H9 (cell line): ENCODE results near the gene NBEA. TPM values are rescaled to one million over a fixed set of nuclear protein-coding genes. Genes with fewer than 3 reads are reported as not detected.

Source experiments
- DNase-seq: peaks from one replicate; pipeline ENCODE4 v3.0.0-alpha.2; 2017
- H2AFZ ChIP-seq: one replicate; pipeline ENCODE4 v1.6.1; 2013; ENCODE audit warnings: mild to moderate bottlenecking, low read length, control low read depth, moderate library complexity
- H2AK5ac ChIP-seq: 2 replicates; pipeline ENCODE4 v1.6.1; 2013; ENCODE audit warnings: low read length, control low read depth, mixed read lengths; ENCODE audit not compliant: insufficient read length
- H2BK120ac ChIP-seq: one replicate; pipeline ENCODE4 v1.6.1; 2013; ENCODE audit warnings: low read depth, mild to moderate bottlenecking, low read length, control low read depth, inconsistent platforms; ENCODE audit not compliant: poor library complexity, severe bottlenecking
- H2BK12ac ChIP-seq: 2 replicates; pipeline ENCODE4 v1.6.1; 2013; ENCODE audit warnings: low read length, control low read depth, mixed read lengths, low read depth; ENCODE audit not compliant: insufficient read length
- H2BK15ac ChIP-seq: 2 replicates; pipeline ENCODE4 v1.6.1; 2013; ENCODE audit warnings: low read depth, low read length, control low read depth
- H2BK20ac ChIP-seq: one replicate; pipeline ENCODE4 v1.6.1; 2013; ENCODE audit warnings: low read depth, mild to moderate bottlenecking, low read length, control low read depth, inconsistent platforms; ENCODE audit not compliant: poor library complexity, severe bottlenecking
- H2BK5ac ChIP-seq: 2 replicates; pipeline ENCODE4 v1.6.1; 2013; ENCODE audit warnings: low read length, control low read depth, mixed read lengths; ENCODE audit not compliant: insufficient read length
- H3K14ac ChIP-seq: 2 replicates; pipeline ENCODE4 v1.6.1; 2013; ENCODE audit warnings: low read length, control low read depth; ENCODE audit not compliant: insufficient read depth
- H3K18ac ChIP-seq: 2 replicates; pipeline ENCODE4 v1.6.1; 2013; ENCODE audit warnings: low read depth, mild to moderate bottlenecking, mixed read lengths, low read length, control low read depth; ENCODE audit not compliant: insufficient read length
- H3K23ac ChIP-seq: 2 replicates; pipeline ENCODE4 v1.6.1; 2013; ENCODE audit warnings: low read length, control low read depth, mixed read lengths, low read depth; ENCODE audit not compliant: insufficient read length
- H3K23me2 ChIP-seq: 2 replicates; pipeline ENCODE4 v1.6.1; 2013; ENCODE audit warnings: low read depth, mild to moderate bottlenecking, mixed read lengths, low read length, control low read depth; ENCODE audit not compliant: insufficient read length, poor library complexity, severe bottlenecking
- H3K27ac ChIP-seq: 2 replicates; pipeline ENCODE4 v1.5.1; 2013; ENCODE audit warnings: low read length, control low read depth, mixed read lengths, low read depth; ENCODE audit not compliant: insufficient read length
- H3K27me3 ChIP-seq: 2 replicates; pipeline ENCODE4 v1.6.1; 2013; ENCODE audit warnings: low read length, control low read depth, inconsistent platforms; ENCODE audit not compliant: insufficient read depth
- H3K4ac ChIP-seq: 2 replicates; pipeline ENCODE4 v1.6.1; 2013; ENCODE audit warnings: low read depth, mild to moderate bottlenecking, control low read depth, inconsistent platforms, low read length, moderate library complexity
- H3K4me1 ChIP-seq: 2 replicates; pipeline ENCODE4 v1.6.1; 2013; ENCODE audit warnings: low read length, control low read depth, inconsistent platforms; ENCODE audit not compliant: insufficient read depth
- H3K4me2 ChIP-seq: 2 replicates; pipeline ENCODE4 v1.6.1; 2013; ENCODE audit warnings: low read length, control low read depth, mixed read lengths; ENCODE audit not compliant: insufficient read length, insufficient read depth
- H3K56ac ChIP-seq: 2 replicates; pipeline ENCODE4 v1.6.1; 2013; ENCODE audit warnings: low read depth, mild to moderate bottlenecking, mixed read lengths, low read length, control low read depth; ENCODE audit not compliant: insufficient read length
- H3K79me1 ChIP-seq: 2 replicates; pipeline ENCODE4 v1.6.1; 2013; ENCODE audit warnings: low read depth, mild to moderate bottlenecking, moderate library complexity, low read length, control low read depth, inconsistent platforms; ENCODE audit not compliant: insufficient read depth, poor library complexity, severe bottlenecking
- H3K79me2 ChIP-seq: 2 replicates; pipeline ENCODE4 v1.6.1; 2013; ENCODE audit warnings: low read length, control low read depth, inconsistent platforms; ENCODE audit not compliant: insufficient read depth
- H3K9ac ChIP-seq: 2 replicates; pipeline ENCODE4 v1.6.1; 2013; ENCODE audit warnings: low read length, control low read depth, mixed read lengths; ENCODE audit not compliant: insufficient read length; ENCODE audit errors: extremely low read depth
- H3K9me3 ChIP-seq: one replicate; pipeline ENCODE4 v1.6.1; 2013; ENCODE audit warnings: low read depth, low read length, inconsistent platforms; ENCODE audit not compliant: control insufficient read depth
- H3T11ph ChIP-seq: one replicate; pipeline ENCODE4 v1.6.1; 2013; ENCODE audit warnings: mild to moderate bottlenecking, low read length, control low read depth, inconsistent platforms
- H4K20me1 ChIP-seq: one replicate; pipeline ENCODE4 v1.6.1; 2013; ENCODE audit not compliant: control insufficient read depth, insufficient read length, insufficient read depth
- H4K5ac ChIP-seq: 2 replicates; pipeline ENCODE4 v1.6.1; 2013; ENCODE audit warnings: low read depth, mild to moderate bottlenecking, mixed read lengths, low read length, control low read depth; ENCODE audit not compliant: insufficient read length
- H4K8ac ChIP-seq: replicated peaks from 2 replicates; pipeline ENCODE4 v1.6.1; 2013; ENCODE audit warnings: low read length, control low read depth, mixed read lengths, low read depth; ENCODE audit not compliant: insufficient read length
- H4K91ac ChIP-seq: 2 replicates; pipeline ENCODE4 v1.6.1; 2013; ENCODE audit warnings: low read depth, mild to moderate bottlenecking, moderate library complexity, mixed read lengths, low read length, control low read depth; ENCODE audit not compliant: insufficient read length
- H3K27ac Mint-ChIP-seq, 3 experiments: 2 replicates in 2 of 3; 3 replicates in 1 of 3; pipeline ENCODE4 v1.8.0; 2020 to 2021; ENCODE audit warnings: mixed read lengths in 3 of 3, mild to moderate bottlenecking in 1 of 3, moderate library complexity in 1 of 3
- H3K27me3 Mint-ChIP-seq: 2 replicates; pipeline ENCODE4 v1.8.0; 2021; ENCODE audit warnings: low read depth, mild to moderate bottlenecking, moderate library complexity, mixed read lengths
- H3K36me3 Mint-ChIP-seq, 3 experiments: 2 replicates in 2 of 3; 3 replicates in 1 of 3; pipeline ENCODE4 v1.8.0; 2020 to 2021; ENCODE audit warnings: low read depth in 3 of 3, mixed read lengths in 3 of 3; ENCODE audit not compliant: insufficient read depth in 1 of 3
- H3K4me1 Mint-ChIP-seq, 2 experiments: 2 replicates each; pipeline ENCODE4 v1.8.0; 2020; ENCODE audit warnings: mixed read lengths in 2 of 2
- H3K4me3 Mint-ChIP-seq, 2 experiments: 2 replicates in 1 of 2; 3 replicates in 1 of 2; pipeline ENCODE4 v1.8.0; 2020 to 2021; ENCODE audit warnings: mild to moderate bottlenecking in 2 of 2, mixed read lengths in 2 of 2, moderate library complexity in 1 of 2
- H3K9me3 Mint-ChIP-seq, 2 experiments: 2 replicates in 1 of 2; 3 replicates in 1 of 2; pipeline ENCODE4 v1.8.0; 2020; ENCODE audit warnings: mild to moderate bottlenecking in 2 of 2, mixed read lengths in 2 of 2, moderate library complexity in 1 of 2
- WGBS: extraction: QIAGEN DNeasy Blood & Tissue Kit; methylation state at CpG from one replicate; pipeline ENCODE4 v1.1.7; 2013; ENCODE audit warnings: missing lambda C conversion rate, low lambda C conversion rate, mixed read lengths; ENCODE audit not compliant: insufficient read length; ENCODE audit errors: extremely low coverage; 5-methylcytosine and 5-hydroxymethylcytosine counted together
- total RNA-seq: library from RNA; stranded (reverse); gene quantifications from 2 replicates; pipeline ENCODE4 v1.2.1, GENCODE V29; 2021
- TF ChIP-seq, protein P1 (sequence below): fragments of 200-600 bp; sonication (generic); conservative IDR thresholded peaks from 3 replicates; pipeline ENCODE4 v1.8.0; 2021; ENCODE audit warnings: antibody characterized with exemption, mild to moderate bottlenecking

The NBEA gene
- total RNA-seq, 1 experiment from 2014 or later: 17.3 TPM

DNA sequence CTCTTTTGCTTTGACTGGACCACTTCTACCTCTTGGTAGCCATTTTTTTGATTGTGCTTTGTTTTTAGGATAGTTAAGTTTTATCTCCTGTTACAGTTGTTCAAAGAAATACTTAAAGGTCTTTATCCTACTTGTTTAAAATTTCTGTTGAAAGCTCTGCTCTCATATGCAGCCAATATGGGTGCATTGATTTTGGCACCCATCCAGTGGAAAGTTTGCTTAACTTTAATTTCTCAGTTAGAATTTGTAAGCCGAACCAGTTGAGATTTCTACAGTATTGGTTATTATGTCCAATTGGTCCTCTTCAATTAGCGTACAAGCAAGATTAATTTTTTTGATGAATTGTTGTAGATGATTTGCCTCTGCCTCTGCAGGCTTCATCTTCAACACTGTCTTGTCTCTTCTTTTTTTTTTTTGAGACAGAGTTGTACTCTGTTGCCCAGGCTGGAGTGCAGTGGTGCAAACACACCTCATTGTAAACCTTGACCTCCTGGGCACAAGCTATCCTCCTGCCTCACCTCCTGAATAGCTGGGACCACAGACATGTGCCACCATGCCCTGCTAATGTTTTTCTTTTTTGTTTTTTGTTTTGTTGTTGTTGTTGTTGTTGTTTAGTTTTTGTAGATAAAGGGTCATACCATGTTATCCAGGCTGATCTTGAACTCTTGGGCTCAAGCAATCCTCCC, 469.1 kb downstream of the NBEA start:
- Mint-ChIP-seq H3K27me3 (no peaks in the 10 kb centered on the region), H3K36me3 (no peaks in the 10 kb centered on the region), H3K9me3 (peaks cover 0 to 2% of the 10 kb centered on the region in 2 experiments; a peak in 2 of 5 replicates), H3K4me1 (no peaks in the 10 kb centered on the region), H3K27ac (peak overlapping the region in 1 of 3 experiments; percentile 70; a peak in 1 of 7 replicates), H3K4me3 (no peak overlapping the region)
- Histone ChIP-seq H2BK15ac (no peak overlapping the region), H3K14ac (no peak overlapping the region), H3K4me1 (no peaks in the 10 kb centered on the region), H2BK12ac (no peak overlapping the region), H3K23ac (no peak overlapping the region), H3K9me3 (no peaks in the 10 kb centered on the region), H3K56ac (no peak overlapping the region), H2AFZ (no peak overlapping the region), H4K8ac (no peak overlapping the region), H3K9ac (no peak overlapping the region), H3K4ac (no peak overlapping the region), H3K27ac (no peak overlapping the region), H3K79me1 (no peaks in the 10 kb centered on the region), H4K5ac (no peak overlapping the region), H3K27me3 (no peaks in the 10 kb centered on the region), H3T11ph (no peak overlapping the region), H3K23me2 (no peaks in the 10 kb centered on the region), H4K91ac (no peak overlapping the region), H2BK20ac (no peak overlapping the region), H2BK120ac (no peak overlapping the region), H3K18ac (no peak overlapping the region), H2AK5ac (no peak overlapping the region), H2BK5ac (no peak overlapping the region), H3K4me2 (no peak overlapping the region), H4K20me1 (no peaks in the 10 kb centered on the region), H3K79me2 (no peaks in the 10 kb centered on the region)
- no peak for DNase-seq
- WGBS: no CpG with 5 or more reads among the region's 2 CpGs
- TF ChIP-seq, protein P1, sequence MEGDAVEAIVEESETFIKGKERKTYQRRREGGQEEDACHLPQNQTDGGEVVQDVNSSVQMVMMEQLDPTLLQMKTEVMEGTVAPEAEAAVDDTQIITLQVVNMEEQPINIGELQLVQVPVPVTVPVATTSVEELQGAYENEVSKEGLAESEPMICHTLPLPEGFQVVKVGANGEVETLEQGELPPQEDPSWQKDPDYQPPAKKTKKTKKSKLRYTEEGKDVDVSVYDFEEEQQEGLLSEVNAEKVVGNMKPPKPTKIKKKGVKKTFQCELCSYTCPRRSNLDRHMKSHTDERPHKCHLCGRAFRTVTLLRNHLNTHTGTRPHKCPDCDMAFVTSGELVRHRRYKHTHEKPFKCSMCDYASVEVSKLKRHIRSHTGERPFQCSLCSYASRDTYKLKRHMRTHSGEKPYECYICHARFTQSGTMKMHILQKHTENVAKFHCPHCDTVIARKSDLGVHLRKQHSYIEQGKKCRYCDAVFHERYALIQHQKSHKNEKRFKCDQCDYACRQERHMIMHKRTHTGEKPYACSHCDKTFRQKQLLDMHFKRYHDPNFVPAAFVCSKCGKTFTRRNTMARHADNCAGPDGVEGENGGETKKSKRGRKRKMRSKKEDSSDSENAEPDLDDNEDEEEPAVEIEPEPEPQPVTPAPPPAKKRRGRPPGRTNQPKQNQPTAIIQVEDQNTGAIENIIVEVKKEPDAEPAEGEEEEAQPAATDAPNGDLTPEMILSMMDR: no peak
